HG03025 (cell line): Measurements from ENCODE around the gene ATP6V0C.
"Not testable (repeated sequence)": the region's sequence is repeated elsewhere in the genome, so short reads cannot be mapped to it uniquely, and the experiment has no call there.

ENCODE experiments used
- ATAC-seq: cut with Tn5 transposase; IDR thresholded peaks from one replicate; pipeline ENCODE4 v1.9.1; 2021; ENCODE audit warnings: mild to moderate bottlenecking, moderate library complexity; ENCODE audit not compliant: unreplicated experiment, low FRiP score

ATP6V0C gene

GRCh38 chr16:2473999-2474876 lies 39.5 kb upstream of the ATP6V0C start:
- no peak for ATAC-seq

- ATAC-seq = peak; percentile 56
Measured at GRCh38 chr16:2474877-2475412, 38.8 kb upstream of the ATP6V0C start, which contains the start of gene TBC1D24. Gene TBC1D24, plus strand, starts transcription at chr16:2475127. Its CDS starts 21,022 bp downstream, at chr16:2496149.

DNA sequence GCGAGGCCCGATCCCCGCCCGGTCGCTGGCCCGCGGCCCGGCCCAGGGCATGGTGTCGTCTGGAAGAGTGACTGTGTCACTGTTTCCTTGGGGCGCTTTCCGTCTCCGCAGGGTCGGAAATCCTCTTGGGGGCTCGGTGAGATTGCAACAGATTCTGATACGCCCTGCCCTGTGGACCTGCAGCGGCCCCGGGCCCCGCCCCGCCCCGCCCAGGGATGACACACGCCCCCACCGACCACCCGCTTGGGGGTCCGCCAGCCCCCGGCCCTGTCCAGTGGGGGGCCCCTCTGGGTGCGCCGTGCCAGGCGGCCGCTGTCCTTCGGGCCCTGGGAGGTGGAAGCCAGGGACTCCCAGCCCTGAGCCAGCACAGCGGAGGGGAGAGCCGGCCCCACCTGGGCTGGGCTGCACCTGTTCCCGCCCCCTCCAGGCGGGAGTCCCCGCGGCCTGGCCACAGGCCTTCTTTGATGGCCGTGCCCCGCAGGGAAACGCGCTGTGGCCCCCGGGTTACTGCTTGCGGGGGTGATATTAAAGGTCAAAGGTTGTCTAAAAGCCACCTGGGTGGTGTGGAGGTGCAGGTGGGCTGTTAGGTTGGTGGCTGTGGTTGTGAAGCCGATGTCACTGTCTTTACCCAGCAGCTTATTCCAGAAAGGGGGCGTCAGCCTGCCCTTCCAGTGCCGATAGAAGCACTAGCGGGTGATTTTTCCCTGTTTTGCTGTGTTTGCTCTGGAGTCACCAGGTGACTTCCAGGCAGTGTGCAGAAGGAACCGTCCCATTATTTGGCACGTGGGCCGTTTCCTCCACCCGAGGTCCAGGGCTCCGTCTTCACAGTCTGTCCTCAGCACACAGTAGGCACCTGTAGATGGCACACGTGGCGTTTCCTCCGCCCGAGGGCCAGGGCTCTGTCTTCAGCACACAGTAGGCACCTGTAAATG lies 38.1 kb upstream of the ATP6V0C start:
- no peak for ATAC-seq

GRCh38 chr16:2476345-2476720 lies 37.4 kb upstream of the ATP6V0C start:
- ATAC-seq = no peak

DNA sequence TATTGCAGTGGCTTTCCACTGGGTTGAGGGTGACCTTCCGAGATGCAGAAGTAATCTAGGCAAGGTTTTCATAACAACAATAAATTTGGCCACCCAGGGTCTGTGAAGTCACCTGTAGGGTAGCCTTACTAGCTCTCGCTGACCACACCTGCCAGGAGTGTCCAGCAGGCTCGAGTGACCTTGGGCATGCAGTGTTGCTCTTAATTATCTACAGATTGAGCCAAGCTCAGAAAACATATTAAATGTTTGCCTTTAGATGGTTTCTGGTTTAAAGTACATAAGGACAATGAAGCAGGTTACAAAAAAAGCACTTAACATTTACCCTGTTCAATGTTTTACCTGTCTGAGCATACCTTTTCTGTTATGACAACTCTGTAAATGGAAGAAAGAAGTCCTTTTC lies 37.0 kb upstream of the ATP6V0C start:
- ATAC-seq = no peak

GRCh38 chr16:2477327-2477726 lies 36.4 kb upstream of the ATP6V0C start:
- no peak for ATAC-seq

DNA sequence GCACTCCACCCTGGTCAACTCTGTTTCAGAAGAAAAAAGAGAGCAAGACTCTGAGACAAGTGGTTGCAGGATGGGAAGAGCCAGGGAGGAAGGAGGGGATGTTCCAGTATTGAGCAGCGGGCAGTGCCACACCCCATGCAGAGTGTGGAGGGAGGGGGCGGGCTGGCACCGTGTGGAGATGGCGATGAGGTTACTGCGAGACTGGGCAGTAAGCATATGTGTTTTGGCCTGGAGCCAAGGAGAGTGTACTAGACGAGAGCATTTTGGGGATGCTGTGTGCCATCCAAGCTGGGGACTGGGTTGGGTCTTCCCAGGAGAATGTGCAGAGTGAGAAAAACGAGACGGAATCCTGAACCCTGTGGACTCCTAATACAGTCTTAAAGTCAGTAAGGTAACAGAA lies 35.5 kb upstream of the ATP6V0C start:
- ATAC-seq = no peak

GRCh38 chr16:2479996-2480395 lies 33.8 kb upstream of the ATP6V0C start:
- not testable (repeated sequence) for ATAC-seq

DNA sequence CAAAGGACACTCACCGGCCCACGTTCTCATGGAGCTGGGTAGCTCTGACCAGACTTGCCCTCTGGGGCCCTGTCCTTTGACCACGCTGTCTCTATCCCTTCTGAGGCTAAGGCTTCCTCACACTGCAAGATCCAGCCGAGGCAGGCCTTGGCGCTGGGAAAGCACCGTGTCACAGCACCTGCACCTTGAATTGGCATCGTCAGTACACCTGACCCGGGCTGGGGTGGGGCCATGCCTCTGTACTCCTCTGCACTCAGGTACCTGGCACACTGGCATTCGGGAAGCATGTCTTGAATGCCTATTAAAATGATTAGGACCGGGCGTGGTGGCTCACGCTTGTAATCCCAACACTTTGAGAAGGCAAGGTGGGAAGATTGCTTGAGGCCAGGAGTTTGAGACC lies 32.8 kb upstream of the ATP6V0C start:
- no peak for ATAC-seq

- ATAC-seq = no peak
Measured at GRCh38 chr16:2481676-2482075, 32.1 kb upstream of the ATP6V0C start.

DNA sequence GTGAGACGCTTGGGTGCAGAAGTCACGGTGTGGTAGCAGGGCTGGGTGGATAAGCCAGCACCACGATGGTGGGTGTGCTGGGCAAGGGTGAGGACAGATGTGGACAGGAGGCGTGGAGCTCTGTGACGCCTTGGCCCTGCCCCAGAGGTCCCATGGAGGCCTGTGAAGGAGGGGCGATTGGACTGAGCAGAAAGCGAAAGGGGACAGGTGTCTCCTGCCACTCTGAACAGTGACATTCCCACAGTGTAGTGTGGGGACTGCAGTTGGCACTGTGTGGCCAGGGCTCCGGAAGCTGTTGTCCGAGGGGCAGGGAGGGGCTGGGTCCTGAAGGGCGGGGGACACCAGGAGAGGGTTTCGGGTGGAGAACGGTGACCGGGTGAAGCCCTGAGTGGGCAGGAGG lies 31.5 kb upstream of the ATP6V0C start:
- no peak for ATAC-seq

DNA sequence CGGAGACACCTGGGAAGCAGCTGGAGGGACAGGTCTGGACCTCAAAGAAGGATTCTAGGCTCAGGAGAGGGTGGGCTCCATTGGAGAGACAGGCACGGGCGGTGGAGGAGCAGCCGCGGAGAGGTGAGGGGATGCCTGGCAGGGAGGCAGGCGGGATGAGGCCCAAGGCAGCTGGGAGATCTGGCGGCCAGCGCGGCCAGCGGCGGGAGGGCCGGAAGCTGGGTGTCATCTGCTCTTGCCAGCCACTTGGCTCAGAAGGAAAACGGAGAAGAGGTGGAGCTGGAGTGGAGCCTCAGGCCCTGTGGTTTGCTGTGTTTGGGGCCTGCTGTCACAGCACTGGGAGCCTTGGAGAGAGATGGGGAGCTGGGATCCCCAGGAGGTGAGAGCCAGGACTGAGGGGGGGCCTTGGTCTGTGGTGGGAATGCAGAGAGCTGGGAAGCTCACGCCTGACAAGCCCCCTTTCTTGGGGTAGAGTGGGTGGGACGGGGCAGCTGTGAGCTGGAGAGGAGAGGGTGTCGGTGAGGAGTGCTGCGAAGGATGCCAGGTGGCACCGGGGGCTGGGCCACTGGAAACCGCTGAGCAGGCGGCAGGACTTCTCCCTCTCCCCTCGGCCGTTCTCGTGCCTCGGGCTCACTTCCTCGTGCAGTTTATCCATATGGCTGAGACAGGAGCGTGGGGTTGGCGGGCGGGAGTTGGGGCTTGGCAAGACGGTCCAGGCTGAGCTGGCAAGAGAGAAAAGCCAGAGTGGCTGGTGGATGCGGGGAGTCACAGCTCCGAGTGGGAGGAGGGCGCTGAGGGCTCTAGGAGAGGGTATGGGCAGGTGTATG lies 30.8 kb upstream of the ATP6V0C start:
- no peak for ATAC-seq

GRCh38 chr16:2483939-2484897 lies 29.5 kb upstream of the ATP6V0C start:
- ATAC-seq = no peak

GRCh38 chr16:2484898-2485508 lies 28.7 kb upstream of the ATP6V0C start:
- ATAC-seq = no peak

GRCh38 chr16:2485811-2486507 lies 27.8 kb upstream of the ATP6V0C start:
- ATAC-seq = no peak

GRCh38 chr16:2486645-2487516 lies 26.9 kb upstream of the ATP6V0C start:
- no peak for ATAC-seq

- ATAC-seq = no peak
Measured at GRCh38 chr16:2487517-2487842, 26.3 kb upstream of the ATP6V0C start.
